ENCODE data around the gene AOX1. TPM values are rescaled to one million over a fixed set of nuclear protein-coding genes. Genes with fewer than 3 reads are reported as not detected.
"Not testable (repeated sequence)": the region's sequence is repeated elsewhere in the genome, so short reads cannot be mapped to it uniquely, and the experiment has no call there.

Gene AOX1
- total RNA-seq, 3 donors from 2014 or later = 1.9 to 33.9 (median 17.8) TPM

- intact Hi-C loops (cut with DNase I, micrococcal nuclease) = no loop called here
- no peak for ATAC-seq
Observed at GRCh38 chr2:200602584-200602983, 16.8 kb downstream of the AOX1 start.

GRCh38 chr2:200603972-200604371 lies 18.2 kb downstream of the AOX1 start:
- peak; percentile 39 for ATAC-seq
- intact Hi-C loops (cut with DNase I, micrococcal nuclease) = no loop called here

More at GRCh38 chr2:200602584-200602983, 16.8 kb downstream of the AOX1 start:
- DNase-seq = no peak
- TF ChIP-seq, protein P1, sequence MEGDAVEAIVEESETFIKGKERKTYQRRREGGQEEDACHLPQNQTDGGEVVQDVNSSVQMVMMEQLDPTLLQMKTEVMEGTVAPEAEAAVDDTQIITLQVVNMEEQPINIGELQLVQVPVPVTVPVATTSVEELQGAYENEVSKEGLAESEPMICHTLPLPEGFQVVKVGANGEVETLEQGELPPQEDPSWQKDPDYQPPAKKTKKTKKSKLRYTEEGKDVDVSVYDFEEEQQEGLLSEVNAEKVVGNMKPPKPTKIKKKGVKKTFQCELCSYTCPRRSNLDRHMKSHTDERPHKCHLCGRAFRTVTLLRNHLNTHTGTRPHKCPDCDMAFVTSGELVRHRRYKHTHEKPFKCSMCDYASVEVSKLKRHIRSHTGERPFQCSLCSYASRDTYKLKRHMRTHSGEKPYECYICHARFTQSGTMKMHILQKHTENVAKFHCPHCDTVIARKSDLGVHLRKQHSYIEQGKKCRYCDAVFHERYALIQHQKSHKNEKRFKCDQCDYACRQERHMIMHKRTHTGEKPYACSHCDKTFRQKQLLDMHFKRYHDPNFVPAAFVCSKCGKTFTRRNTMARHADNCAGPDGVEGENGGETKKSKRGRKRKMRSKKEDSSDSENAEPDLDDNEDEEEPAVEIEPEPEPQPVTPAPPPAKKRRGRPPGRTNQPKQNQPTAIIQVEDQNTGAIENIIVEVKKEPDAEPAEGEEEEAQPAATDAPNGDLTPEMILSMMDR (IDR thresholded peaks at IDR 0.05) = no peak
- no peaks in the 10 kb centered on the region for H3K36me3 ChIP-seq (ENCODE audit: low read depth)
- H3K4me1 ChIP-seq (ENCODE audit: low read depth) = no peaks in the 10 kb centered on the region
- no peak overlapping the region for H3K4me3 ChIP-seq
- H3K9me3 ChIP-seq = no peaks in the 10 kb centered on the region

GRCh38 chr2:200604571-200605255 lies 18.9 kb downstream of the AOX1 start:
- DNase-seq (no peak), ATAC-seq (no peak)
- Histone ChIP-seq H3K4me1 (ENCODE audit: low read depth) (no peaks in the 10 kb centered on the region), H3K9me3 (no peaks in the 10 kb centered on the region), H3K4me3 (no peak overlapping the region), H3K36me3 (ENCODE audit: low read depth) (no peaks in the 10 kb centered on the region)
- intact Hi-C loops (cut with DNase I, micrococcal nuclease) = no loop called here
- TF ChIP-seq, protein P1 (IDR thresholded peaks at IDR 0.05) = no peak

More at GRCh38 chr2:200603972-200604371, 18.2 kb downstream of the AOX1 start:
- Histone ChIP-seq H3K36me3 (ENCODE audit: low read depth) (no peaks in the 10 kb centered on the region), H3K4me3 (no peak overlapping the region), H3K9me3 (no peaks in the 10 kb centered on the region), H3K4me1 (ENCODE audit: low read depth) (no peaks in the 10 kb centered on the region)
- TF ChIP-seq, protein P1 (IDR thresholded peaks at IDR 0.05) = no peak
- DNase-seq = no peak

- no peak for ATAC-seq
- no peak overlapping the region for H3K4me3 ChIP-seq
- H3K9me3 ChIP-seq = no peaks in the 10 kb centered on the region
- H3K36me3 ChIP-seq (ENCODE audit: low read depth) = no peaks in the 10 kb centered on the region
- intact Hi-C loops (cut with DNase I, micrococcal nuclease) = no loop called here
- TF ChIP-seq, protein P1 (IDR thresholded peaks at IDR 0.05) = no peak
- DNase-seq = no peak
- H3K4me1 ChIP-seq (ENCODE audit: low read depth) = no peaks in the 10 kb centered on the region
Observed at GRCh38 chr2:200608341-200609027, 22.7 kb downstream of the AOX1 start.

DNA sequence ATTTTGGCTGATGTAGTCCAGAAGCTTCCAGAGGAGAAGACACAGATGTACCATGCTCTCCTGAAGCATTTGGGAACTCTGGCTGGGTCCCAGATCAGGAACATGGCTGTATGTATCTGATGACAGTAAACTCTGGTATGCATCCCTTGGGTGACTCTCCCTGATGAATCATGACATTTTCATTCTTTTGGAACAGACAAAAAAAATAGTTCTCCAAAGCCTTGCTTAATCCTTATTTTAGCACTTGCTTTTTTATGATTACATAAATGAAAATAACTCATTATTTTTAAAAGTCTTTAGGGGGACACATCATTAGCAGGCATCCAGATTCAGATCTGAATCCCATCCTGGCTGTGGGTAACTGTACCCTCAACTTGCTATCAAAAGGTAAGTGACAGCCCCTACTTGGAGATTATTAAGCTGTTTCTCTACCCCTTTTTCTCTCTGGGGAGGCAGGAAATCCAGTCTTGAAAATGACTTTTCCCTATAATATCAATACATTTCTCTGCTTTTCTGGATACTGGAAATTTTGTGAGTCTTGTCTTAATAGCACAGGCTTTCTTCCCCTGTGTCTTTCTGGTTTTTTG lies 23.3 kb downstream of the AOX1 start:
- no peaks in the 10 kb centered on the region for H3K9me3 ChIP-seq
- no peak for ATAC-seq
- TF ChIP-seq, protein P1 (IDR thresholded peaks at IDR 0.05) = no peak

GRCh38 chr2:200610217-200610616 lies 24.4 kb downstream of the AOX1 start:
- H3K4me3 ChIP-seq; ATAC-seq; DNase-seq; H3K36me3 ChIP-seq (ENCODE audit: low read depth); H3K9me3 ChIP-seq; H3K4me1 ChIP-seq (ENCODE audit: low read depth); intact Hi-C loops (cut with DNase I, micrococcal nuclease): not testable (repeated sequence)

More for the DNA sequence above, 23.3 kb downstream of the AOX1 start:
- no peak overlapping the region for H3K4me3 ChIP-seq
- no peak for DNase-seq
- intact Hi-C loops (cut with DNase I, micrococcal nuclease) = no loop called here
- H3K4me1 ChIP-seq (ENCODE audit: low read depth) = no peaks in the 10 kb centered on the region
- H3K36me3 ChIP-seq (ENCODE audit: low read depth) = no peaks in the 10 kb centered on the region

All from mucosa of descending colon (tissue), 3 donors.